RWPE2 (cell line): ENCODE data around the gene TTLL9.
A peak's percentile ranks its signal among the peaks of the same experiment; 100 is the strongest.

Source experiments
- ATAC-seq: fragments of 200-7000 bp; cut with Tn5 transposase; 3 replicates; pipeline ENCODE4 v1.9.1; 2021; ENCODE audit warnings: low read depth
- DNase-seq: peaks from one replicate; pipeline ENCODE4 v3.0.0-alpha.2; 2020; ENCODE audit warnings: low spot score
- H3K27ac ChIP-seq: fragments of 450-650 bp; 2 replicates; pipeline ENCODE4 v1.5.1; 2017; ENCODE audit warnings: mild to moderate bottlenecking; ENCODE audit not compliant: poor library complexity, severe bottlenecking
- H3K27me3 ChIP-seq: fragments of 250-450 bp; sonication (Bioruptor Pico); 2 replicates; pipeline ENCODE4 v1.5.1; 2021; ENCODE audit warnings: mild to moderate bottlenecking, moderate library complexity; ENCODE audit not compliant: insufficient read depth, poor library complexity, severe bottlenecking
- H3K36me3 ChIP-seq: fragments of 250-450 bp; sonication (Bioruptor Pico); 2 replicates; pipeline ENCODE4 v1.5.1; 2020; ENCODE audit warnings: low read depth, mild to moderate bottlenecking, moderate library complexity
- H3K4me1 ChIP-seq: fragments of 250-450 bp; sonication (Bioruptor Pico); 2 replicates; pipeline ENCODE4 v1.5.1; 2021; ENCODE audit warnings: mild to moderate bottlenecking, moderate library complexity; ENCODE audit not compliant: insufficient read depth, poor library complexity, severe bottlenecking
- H3K4me3 ChIP-seq: fragments of 250-450 bp; sonication (Bioruptor Pico); 2 replicates; pipeline ENCODE4 v1.5.1; 2021; ENCODE audit warnings: mild to moderate bottlenecking, moderate library complexity; ENCODE audit not compliant: severe bottlenecking
- H3K9me3 ChIP-seq: fragments of 250-450 bp; sonication (Bioruptor Pico); 2 replicates; pipeline ENCODE4 v1.5.1; 2021; ENCODE audit warnings: mild to moderate bottlenecking, moderate library complexity; ENCODE audit not compliant: severe bottlenecking
- CTCF ChIP-seq: fragments of 450-650 bp; IDR thresholded peaks from one replicate; pipeline ENCODE4 v1.5.1; 2017; ENCODE audit warnings: mild to moderate bottlenecking, moderate library complexity; ENCODE audit not compliant: poor library complexity, severe bottlenecking

The TTLL9 gene

GRCh38 chr20:31870726-31871617 lies 538 bp downstream of the TTLL9 start:
- DNase-seq, result no peak
- Histone ChIP-seq H3K36me3 (no peaks in the 10 kb centered on the region), H3K4me3 (peak overlapping the region; percentile 36), H3K27me3 (peaks cover 40% of the 10 kb centered on the region), H3K4me1 (no peaks in the 10 kb centered on the region), H3K9me3 (no peaks in the 10 kb centered on the region), H3K27ac (no peak overlapping the region)
- ATAC-seq, result no peak
- TF ChIP-seq CTCF, result no peak

- no peak for ATAC-seq
- Histone ChIP-seq H3K9me3 (no peaks in the 10 kb centered on the region), H3K4me1 (no peaks in the 10 kb centered on the region), H3K27ac (no peak overlapping the region), H3K4me3 (no peak overlapping the region), H3K36me3 (no peaks in the 10 kb centered on the region), H3K27me3 (peaks cover 40% of the 10 kb centered on the region)
- no peak for TF ChIP-seq CTCF
- DNase-seq, result no peak
These were observed 1.2 kb downstream of the TTLL9 start for GRCh38 chr20:31871618-31871954.

DNA sequence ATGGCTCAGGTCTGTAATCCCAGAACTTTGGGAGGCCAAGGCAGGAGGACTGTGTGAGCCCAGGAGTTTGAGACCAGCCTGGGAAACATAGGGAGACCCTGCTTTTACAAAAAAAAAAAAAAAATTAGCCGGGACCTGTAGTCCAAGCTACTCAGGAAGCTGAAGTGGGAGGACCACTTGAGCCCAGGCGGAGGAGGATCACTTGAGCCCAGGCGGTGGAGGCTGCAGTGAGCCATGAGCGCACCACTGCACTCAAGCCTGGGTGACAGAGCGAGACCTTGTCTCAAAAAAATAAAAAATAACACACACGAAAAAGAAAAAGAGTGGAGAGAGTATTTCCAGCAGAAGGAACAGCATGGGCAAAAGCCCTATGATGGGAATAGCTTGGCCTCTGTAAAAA lies 2.0 kb downstream of the TTLL9 start:
- H3K9me3 ChIP-seq, result no peaks in the 10 kb centered on the region
- no peak for TF ChIP-seq CTCF
- no peak for ATAC-seq

DNA sequence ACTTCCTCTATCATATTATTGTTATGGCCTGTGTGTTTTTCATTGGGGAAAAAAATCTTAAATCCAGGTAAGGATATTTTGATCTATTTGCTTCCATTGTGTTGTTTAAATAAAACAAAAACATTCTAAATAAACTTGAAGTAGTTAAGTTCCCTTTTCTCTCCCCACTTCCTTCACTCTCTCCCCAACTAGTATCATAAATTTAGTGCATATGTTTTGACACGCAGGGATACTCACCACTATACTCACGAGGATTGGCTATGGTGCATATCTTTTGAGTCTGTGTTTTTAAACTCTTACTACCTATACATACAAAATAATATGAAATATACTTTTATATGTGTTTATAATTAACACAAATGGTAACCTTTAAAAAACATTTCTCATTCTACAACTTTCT lies 5.2 kb downstream of the TTLL9 start:
- no peak overlapping the region for H3K27ac ChIP-seq
- H3K4me1 ChIP-seq, result peaks cover 5% of the 10 kb centered on the region
- peaks cover 21% of the 10 kb centered on the region for H3K27me3 ChIP-seq
- H3K4me3 ChIP-seq, result no peak overlapping the region
- no peak for DNase-seq
- no peak for ATAC-seq
- H3K9me3 ChIP-seq, result no peaks in the 10 kb centered on the region
- no peaks in the 10 kb centered on the region for H3K36me3 ChIP-seq
- no peak for TF ChIP-seq CTCF

More for the DNA sequence above, 2.0 kb downstream of the TTLL9 start:
- H3K27ac ChIP-seq, result no peak overlapping the region
- no peaks in the 10 kb centered on the region for H3K4me1 ChIP-seq
- H3K27me3 ChIP-seq, result peaks cover 40% of the 10 kb centered on the region
- no peak overlapping the region for H3K4me3 ChIP-seq
- no peaks in the 10 kb centered on the region for H3K36me3 ChIP-seq
- DNase-seq, result no peak

DNA sequence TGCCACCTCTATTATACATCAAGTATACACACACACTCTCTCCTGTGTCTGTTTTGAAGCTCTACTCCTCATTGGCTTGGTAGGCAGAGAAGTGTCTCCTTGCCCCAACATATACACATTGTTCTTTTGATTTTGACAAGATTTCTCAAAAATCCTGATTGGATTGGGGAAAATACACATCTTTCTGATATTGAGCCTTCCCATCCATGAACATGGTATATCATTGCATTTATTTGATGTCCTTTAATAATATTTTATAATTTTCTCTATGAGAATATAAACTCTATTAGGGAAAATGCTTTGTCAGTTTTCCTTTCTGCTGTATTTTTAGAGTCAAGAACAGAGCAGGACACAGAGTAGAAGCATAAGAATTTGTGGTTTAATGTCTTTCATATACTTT lies 7.2 kb downstream of the TTLL9 start:
- Histone ChIP-seq H3K9me3 (no peaks in the 10 kb centered on the region), H3K4me1 (peaks cover 5% of the 10 kb centered on the region), H3K4me3 (no peak overlapping the region), H3K36me3 (no peaks in the 10 kb centered on the region), H3K27me3 (peaks cover 4% of the 10 kb centered on the region), H3K27ac (no peak overlapping the region)
- ATAC-seq, result no peak
- no peak for DNase-seq
- TF ChIP-seq CTCF, result no peak
